NCI-H146 (cell line): ENCODE results near the gene VASH2.
"Not testable (repeated sequence)": the region's sequence is repeated elsewhere in the genome, so short reads cannot be mapped to it uniquely, and the experiment has no call there.

Experiments
- DNase-seq: peaks from one replicate; lab custom pipeline; 2025; lab: John Stamatoyannopoulos, UW

The VASH2 gene

GRCh38 chr1:212957546-212957945 lies 7.2 kb downstream of the VASH2 start:
- no peak for DNase-seq

GRCh38 chr1:212958175-212958574 lies 7.8 kb downstream of the VASH2 start:
- DNase-seq = no peak

- no peak for DNase-seq
Observed at GRCh38 chr1:212959266-212960220, 9.2 kb downstream of the VASH2 start.

- DNase-seq = no peak
Observed at GRCh38 chr1:212960932-212961331, 10.6 kb downstream of the VASH2 start.

DNA sequence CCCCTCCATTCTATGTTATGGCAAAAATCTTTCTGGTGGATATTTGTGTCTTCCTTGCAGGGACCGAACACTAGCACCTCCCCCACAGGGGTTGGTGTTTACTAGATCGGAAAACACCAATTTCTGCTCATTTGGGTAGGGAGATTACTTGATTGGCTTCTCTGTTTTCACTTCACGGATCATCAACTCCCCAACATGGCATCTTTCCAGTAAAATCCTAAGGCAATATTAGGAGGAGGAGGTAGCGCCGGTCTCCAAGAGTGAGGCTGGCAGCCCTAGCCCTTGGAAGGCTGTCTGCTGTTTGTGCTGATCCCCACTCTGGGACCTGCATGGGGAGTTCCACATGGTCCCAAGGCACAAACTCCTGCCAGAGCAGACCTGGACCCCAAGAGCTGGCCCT lies 12.2 kb downstream of the VASH2 start:
- DNase-seq = no peak

DNA sequence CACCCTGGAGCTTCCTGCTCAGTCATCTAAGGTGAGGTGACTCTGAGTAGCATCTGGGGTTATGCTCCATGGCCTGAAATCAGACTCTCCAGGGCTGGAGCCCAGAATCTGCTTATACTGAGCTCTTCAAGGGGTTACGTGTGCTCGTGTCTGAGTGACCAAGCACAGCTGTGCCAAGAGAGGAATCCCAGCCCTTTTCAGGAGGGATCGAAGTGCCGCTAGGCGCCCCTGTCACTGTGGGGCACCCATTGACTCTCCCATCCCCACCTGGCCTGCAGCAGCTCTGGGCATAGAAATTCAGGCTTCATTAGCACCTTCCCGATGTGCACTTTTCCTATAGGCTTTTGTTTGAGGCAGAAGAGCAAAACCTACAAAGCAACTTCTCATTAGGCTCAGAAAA lies 13.8 kb downstream of the VASH2 start:
- DNase-seq = no peak

DNA sequence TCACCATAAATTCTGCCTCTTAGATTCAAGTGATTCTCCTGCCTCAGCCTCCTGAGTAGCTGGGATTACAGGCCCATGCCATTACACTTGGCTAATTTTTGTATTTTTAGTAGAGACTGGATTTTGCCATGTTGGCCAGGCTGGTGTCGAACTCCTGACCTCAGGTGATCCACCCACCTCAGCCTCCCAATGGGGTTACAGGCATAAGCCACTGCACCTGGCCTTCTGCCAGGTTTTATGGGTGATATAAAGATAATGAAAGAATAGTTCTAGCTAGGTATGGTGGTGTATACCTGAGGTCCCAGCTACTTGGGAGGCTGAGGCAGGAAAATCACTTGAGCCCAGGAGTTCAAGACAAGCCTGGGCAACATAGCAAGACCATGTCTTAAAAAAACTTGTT lies 14.7 kb downstream of the VASH2 start:
- not testable (repeated sequence) for DNase-seq

GRCh38 chr1:212966616-212967015 lies 16.3 kb downstream of the VASH2 start:
- DNase-seq = no peak

- peak; percentile 12 for DNase-seq
Observed at GRCh38 chr1:212967801-212968200, 17.5 kb downstream of the VASH2 start.

DNA sequence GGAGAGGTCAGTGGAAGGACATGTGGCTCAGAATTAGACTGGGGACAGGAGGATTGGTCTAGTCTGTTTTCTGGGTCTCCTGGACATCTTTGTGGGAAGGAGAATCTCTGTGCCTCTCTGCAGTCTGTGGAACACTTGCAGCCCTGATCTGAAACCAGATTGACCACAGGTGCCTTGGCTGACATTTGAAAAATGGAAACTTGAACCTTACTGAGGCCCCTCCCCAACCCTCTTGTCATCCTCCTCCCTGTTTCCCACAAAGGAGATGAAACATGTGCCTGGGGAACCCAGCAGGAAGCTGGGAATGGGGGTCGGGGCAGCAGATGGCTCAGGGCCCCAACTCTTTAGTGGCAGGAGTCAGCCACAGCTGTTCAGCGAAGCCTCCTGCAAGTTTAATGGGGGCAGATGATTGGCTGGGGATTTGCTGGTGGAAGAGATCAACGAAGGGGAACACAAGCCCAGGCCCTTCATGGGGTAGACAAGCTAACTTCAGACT lies 18.1 kb downstream of the VASH2 start:
- no peak for DNase-seq

GRCh38 chr1:212970085-212970484 lies 19.7 kb downstream of the VASH2 start:
- no peak for DNase-seq

GRCh38 chr1:212971312-212971711 lies 21.0 kb downstream of the VASH2 start:
- no peak for DNase-seq

GRCh38 chr1:212973426-212973825 lies 23.1 kb downstream of the VASH2 start:
- DNase-seq = no peak

GRCh38 chr1:212973899-212974298 lies 23.6 kb downstream of the VASH2 start:
- DNase-seq = no peak

- no peak for DNase-seq
Observed at GRCh38 chr1:212974711-212975110, 24.4 kb downstream of the VASH2 start.

DNA sequence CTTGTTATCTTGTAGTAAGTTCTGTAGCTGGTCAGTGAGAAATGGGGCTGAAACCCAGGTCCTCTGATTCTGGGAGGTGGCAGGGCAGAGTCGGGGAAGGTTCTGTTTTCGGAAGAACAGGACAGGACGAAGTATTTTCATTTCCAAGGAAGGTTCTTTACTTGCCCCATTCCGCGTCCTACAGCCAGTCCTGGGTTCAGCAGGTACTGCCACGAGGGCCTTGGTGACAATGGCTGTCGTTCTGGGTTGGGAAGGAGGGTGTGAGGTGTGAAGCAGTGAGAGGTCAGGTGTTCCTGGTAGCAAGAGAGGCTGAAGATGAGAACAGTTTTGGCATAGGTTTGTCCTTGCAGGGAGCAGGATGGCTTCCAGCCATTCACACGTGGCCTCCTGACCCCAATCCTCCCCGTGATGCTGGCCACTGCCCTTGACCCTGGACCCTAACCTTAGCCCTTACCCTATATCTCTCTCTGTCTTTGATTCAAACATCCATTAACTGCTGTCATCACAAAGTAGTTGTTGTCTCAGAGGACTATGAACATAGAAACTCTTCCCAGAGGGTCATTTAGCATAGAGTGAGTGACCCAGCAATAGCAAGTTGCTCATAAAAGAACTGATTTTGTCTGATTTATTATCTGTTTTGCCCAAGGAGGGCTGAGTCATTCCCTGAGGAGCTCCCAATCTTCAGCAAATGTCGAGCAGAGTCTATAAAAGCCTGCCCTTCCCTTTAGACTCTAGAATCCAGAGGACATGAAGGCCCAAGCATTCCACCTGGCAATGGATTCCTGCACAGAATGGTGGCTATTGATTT lies 25.0 kb downstream of the VASH2 start:
- DNase-seq = no peak

GRCh38 chr1:212976586-212976985 lies 26.2 kb downstream of the VASH2 start:
- DNase-seq = no peak

DNA sequence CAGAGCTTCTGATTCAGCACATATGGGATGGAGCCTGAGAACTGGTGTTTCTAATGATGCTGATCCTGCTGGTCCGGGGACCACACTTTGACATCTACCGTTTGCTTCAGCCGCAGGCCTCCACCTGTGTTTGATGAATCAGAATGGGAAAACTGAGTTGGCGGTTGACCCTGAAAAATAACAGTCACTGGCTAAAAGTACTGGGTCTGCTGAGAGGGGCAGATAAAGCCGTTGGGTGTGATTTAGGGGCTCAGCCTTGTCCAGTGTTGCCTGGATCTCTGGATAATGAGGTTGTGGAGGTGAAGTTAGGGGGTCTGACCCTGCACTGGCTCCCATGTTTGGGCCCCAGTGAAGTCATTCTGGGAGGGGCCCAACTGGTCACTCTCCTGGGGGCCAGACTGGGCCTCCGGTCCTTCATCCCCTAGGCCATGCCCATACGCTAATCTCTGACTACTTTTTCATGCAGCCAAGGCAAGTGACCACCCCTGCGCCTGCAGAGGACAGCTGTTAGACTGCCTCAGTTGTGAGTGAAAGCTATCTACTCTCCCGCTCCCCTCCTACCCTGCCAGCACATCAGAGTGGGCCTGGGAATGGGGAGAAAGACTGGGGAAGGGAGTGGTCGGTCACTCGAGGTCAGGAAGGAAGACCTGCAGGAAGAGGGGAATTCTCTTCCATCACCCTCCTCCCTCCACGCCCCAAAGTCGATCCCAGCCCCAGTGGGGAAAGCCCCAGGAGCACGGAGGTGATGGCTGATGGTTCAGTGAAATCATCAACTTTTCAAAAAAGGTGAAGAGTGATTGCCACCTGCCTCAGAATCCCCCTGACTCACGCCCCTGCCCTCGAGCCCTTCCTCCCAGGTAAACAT lies 27.7 kb downstream of the VASH2 start:
- DNase-seq = no peak

DNA sequence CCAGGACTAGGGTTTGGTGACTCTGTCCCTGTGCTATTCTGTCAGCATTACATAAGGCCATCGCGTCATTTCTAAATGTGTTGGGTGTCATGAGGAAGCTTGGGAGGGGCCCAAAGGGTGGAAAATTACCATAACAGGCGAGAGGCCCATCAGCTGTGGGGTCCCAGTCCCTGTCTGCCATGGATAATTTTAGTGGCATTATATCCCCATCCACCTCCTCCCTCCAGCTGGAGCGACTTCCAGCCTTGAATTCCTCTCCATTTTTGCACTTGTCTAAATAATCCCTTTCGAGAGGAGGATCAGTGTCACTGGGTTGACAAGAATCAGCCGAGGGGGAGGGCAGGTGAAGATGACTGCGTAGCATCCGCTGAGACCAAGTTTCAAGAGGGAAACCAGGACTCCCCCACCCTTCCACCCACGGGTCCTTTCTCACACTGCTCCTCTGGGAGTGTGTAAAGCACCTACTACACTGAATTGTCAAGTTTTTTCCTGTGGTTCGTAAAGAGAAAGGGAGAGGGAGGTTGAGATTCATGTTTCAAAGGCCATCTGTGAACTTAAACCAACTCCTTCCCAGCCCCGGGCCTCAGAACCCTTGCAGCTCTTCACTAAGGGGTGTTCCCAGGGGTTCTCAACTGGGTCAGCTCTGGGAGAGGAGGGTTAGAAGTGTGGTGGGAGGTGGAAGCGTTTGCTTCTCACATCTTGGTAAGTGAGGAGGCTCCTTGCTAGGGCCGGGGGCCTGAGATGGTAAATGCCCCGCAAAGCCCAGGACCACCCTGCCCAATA lies 29.2 kb downstream of the VASH2 start:
- no peak for DNase-seq

GRCh38 chr1:212980123-212980785 lies 29.9 kb downstream of the VASH2 start:
- no peak for DNase-seq
